Urinary bladder (tissue), 4 donors: ENCODE measurements around the gene SNRPD1. TPM values are rescaled to one million over a fixed set of nuclear protein-coding genes. Genes with fewer than 3 reads are reported as not detected.
"Not testable (repeated sequence)": the region's sequence is repeated elsewhere in the genome, so short reads cannot be mapped to it uniquely, and the experiment has no call there.

Experiments
- DNase-seq: peaks from one replicate; pipeline ENCODE4 v3.0.0-alpha.2; 2015; ENCODE audit errors: extremely low spot score
- H3K27ac ChIP-seq: one replicate; pipeline ENCODE4 v1.5.1; 2013; ENCODE audit warnings: low read depth, mild to moderate bottlenecking, moderate library complexity
- H3K36me3 ChIP-seq: one replicate; pipeline ENCODE4 v1.6.1; 2013; ENCODE audit warnings: mild to moderate bottlenecking, moderate library complexity; ENCODE audit not compliant: insufficient read depth
- H3K4me1 ChIP-seq: one replicate; pipeline ENCODE4 v1.6.1; 2013; ENCODE audit warnings: mild to moderate bottlenecking, moderate library complexity; ENCODE audit not compliant: insufficient read depth
- H3K4me3 ChIP-seq: one replicate; pipeline ENCODE4 v1.5.1; 2013; ENCODE audit warnings: low read depth, low read length
- WGBS: extraction: QIAGEN DNeasy Blood & Tissue Kit; methylation state at CpG from one replicate; pipeline ENCODE4 v1.1.7; 2013; 5-methylcytosine and 5-hydroxymethylcytosine counted together
- polyA plus RNA-seq: library from polyadenylated mRNA; stranded (reverse); fragments of 200-250 nt; gene quantifications from one replicate; pipeline ENCODE4 v1.2.3, GENCODE V29; 2013
- small RNA-seq: library from RNA; depleted of rRNA; stranded (forward); fragments of <200 nt; gene quantifications from one replicate; pipeline ENCODE3, GENCODE V24; 2014
- total RNA-seq: library from RNA; depleted of rRNA; stranded (reverse); fragments of >200 nt; gene quantifications from one replicate; pipeline ENCODE4 v1.2.3, GENCODE V29; 2014
- donor health status: healthy with polysubstance abuse.
- donor health status: healthy.

Gene SNRPD1
- total and polyA plus RNA-seq, 2 donors, result 10.6 to 15.5 TPM

DNA sequence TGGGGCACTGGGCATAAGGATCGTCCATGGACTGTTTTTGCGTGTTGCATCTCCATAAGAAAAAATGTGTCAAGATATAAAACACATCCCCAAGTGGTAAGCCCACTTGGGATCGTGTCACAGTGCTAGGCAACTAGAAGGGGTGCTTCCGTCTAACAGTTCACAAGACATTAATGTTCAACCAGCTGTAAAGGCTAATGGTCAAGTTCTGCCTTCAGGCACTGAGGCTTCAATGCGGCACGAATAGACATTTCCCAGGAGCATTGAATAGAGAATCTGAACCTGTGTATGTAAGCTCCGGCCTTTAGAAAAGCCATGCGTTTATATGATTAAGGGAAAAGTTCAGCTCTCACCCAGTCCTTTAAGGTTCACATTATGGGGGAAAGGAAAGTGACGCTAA lies 50.5 kb downstream of the SNRPD1 start:
- WGBS, result 92% methylated on average over 9 of the region's 9 CpGs
- no peak overlapping the region for H3K4me3 ChIP-seq
- H3K27ac ChIP-seq, result no peak overlapping the region
- DNase-seq, result no peak
- no peaks in the 10 kb centered on the region for H3K36me3 ChIP-seq
- H3K4me1 ChIP-seq, result no peaks in the 10 kb centered on the region

DNA sequence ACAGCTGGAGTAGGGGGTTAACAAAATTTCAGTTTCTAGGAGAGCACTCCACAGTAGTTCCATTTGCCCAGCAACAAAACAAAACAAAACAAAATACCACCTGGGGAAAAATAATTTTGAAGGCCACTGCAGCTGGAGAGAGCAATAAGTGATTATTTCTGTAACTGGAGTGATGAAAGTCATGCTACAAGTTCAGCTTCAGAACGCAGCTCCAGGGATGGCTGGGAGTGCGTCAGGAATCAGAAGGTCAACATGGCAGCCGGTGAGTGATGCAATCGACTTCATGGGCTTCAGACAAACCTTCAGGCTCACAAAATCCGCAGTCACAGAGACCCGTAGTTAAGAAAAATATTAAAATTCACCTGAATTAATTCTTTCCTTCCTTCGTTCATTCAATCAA lies 51.5 kb downstream of the SNRPD1 start:
- H3K27ac ChIP-seq, result no peak overlapping the region
- H3K4me1 ChIP-seq, result no peaks in the 10 kb centered on the region
- H3K36me3 ChIP-seq, result no peaks in the 10 kb centered on the region
- no peak overlapping the region for H3K4me3 ChIP-seq
- no peak for DNase-seq
- WGBS, result 94% methylated on average over 7 of the region's 7 CpGs

DNA sequence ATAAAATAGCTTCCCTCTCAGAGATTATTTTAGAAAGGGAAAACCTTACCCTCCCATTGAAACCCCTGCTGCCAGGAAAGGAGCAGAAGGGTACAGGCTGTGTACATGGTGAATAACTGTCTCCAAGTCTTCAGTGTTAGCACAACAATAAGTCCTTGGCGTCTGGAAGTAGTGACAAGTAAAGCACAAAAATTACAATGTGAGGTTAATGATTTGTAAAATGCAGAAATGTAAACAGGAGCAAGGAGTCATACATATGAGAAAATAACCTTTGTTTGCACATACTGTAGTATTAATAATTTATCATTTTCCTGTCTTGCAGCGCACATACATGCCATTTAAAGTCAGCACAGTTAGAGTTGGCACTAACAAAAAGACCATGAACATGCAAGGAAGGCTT lies 52.0 kb downstream of the SNRPD1 start:
- Histone ChIP-seq H3K4me1 (no peaks in the 10 kb centered on the region), H3K36me3 (no peaks in the 10 kb centered on the region), H3K27ac (no peak overlapping the region), H3K4me3 (no peak overlapping the region)
- no peak for DNase-seq
- WGBS, result 86% methylated on average over 2 of the region's 2 CpGs

DNA sequence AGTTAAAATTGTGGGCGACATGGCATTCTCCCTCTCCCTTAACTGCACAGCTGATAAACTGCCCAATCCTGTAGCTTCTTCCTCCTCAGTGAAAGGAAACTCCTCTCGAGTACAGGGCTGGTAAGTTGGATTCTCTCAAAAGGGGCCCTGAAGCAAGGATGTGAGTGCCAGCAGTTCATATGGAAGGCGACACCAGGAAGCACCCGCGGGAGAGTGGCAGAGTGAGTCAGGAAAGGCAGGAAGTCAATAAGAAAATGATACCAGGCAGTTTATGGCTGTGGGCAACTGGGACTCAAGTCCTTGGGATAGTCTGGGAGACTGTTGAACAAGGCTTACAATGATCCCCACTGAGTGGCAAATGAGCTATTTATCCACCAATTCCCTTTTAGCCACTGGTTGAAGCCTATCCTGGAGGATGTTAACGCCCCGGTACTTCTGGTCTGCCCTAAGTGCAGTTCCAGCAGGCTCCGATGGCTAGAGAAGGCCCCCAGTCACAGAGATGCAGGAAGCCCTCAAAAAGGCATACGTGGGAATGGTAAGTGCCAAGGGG lies 57.7 kb downstream of the SNRPD1 start:
- Histone ChIP-seq H3K27ac (no peak overlapping the region), H3K4me1 (no peaks in the 10 kb centered on the region), H3K4me3 (no peak overlapping the region), H3K36me3 (no peaks in the 10 kb centered on the region)
- 84% methylated on average over 9 of the region's 9 CpGs for WGBS
- no peak for DNase-seq

DNA sequence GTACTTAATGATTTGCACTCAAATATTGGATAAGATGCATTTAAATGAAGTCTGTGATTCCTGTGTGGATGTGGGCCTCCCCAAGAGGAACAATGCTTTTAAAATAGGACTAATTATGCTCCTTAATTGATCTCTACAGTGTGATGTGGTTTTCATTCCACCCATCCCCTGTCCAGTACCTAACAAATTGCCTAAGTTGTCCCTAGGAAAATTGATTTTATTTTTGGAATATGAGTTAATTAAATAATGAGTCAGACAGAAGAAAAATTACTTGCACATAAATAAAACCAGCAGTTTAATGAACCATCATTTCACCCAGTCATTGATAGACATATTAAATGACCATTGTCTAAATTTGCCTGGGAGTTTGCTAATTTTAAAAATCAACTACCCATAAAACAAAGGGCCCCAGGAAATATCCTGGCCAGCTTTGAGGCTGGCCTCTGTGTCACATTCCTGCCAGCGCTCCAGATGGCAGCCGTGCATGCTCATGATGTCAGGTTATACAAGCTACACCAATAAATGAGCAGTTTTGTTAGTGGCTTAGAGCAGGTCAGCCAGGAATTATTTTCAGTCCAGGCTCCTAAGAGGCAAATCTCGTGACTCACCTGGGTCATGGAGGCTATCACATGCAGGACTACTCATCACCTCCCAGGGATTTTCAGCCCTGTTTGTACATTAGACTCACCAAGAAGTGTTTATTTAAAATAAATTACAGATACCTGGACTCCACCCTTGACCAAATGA lies 60.6 kb downstream of the SNRPD1 start:
- no peaks in the 10 kb centered on the region for H3K4me1 ChIP-seq
- H3K36me3 ChIP-seq, result no peaks in the 10 kb centered on the region
- H3K4me3 ChIP-seq, result no peak overlapping the region
- no peak for DNase-seq
- WGBS, result 47% methylated on average over 3 of the region's 3 CpGs
- H3K27ac ChIP-seq, result no peak overlapping the region

DNA sequence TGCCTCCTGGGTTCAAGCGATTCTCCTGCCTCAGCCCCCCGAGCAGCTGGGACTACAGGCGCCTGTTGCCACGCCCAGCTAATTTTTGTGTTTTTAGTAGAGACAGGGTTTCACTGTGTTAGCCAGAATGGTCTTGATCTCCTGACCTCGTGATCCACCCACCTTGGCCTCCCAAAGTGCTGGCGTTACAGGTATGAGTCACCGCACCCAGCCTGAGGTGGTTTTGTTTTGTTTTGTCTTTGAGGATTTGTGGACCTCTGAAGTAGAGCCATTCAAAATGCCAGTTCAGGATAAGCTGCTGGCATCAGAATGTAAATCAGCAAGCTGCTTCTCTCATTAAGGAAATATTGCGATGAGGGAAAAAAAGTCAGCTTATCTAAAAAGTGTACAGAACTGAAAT lies 63.2 kb downstream of the SNRPD1 start:
- H3K36me3 ChIP-seq, DNase-seq, H3K4me1 ChIP-seq, H3K4me3 ChIP-seq, H3K27ac ChIP-seq: not testable (repeated sequence)
- 89% methylated on average over 8 of the region's 8 CpGs for WGBS

DNA sequence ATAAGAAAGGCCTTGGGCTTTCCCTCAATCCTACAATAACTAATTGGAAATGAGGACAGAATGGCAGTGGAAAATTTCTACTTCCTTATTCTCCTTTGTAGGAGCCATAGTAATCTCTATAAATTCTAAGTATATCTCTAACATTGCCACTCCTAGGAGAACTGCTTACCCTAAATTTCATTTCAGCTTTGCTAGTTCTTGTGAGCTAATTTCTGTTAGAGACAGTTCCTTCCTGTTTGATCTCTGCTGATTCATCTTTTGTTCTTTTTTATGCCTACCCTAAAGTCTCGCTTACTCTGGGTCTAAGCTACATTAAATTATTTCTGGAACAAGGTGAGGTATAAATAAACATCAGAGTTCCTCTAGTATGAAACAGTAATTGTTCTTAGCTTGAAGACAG lies 66.7 kb downstream of the SNRPD1 start:
- no peak overlapping the region for H3K27ac ChIP-seq
- H3K4me1 ChIP-seq, result no peaks in the 10 kb centered on the region
- H3K36me3 ChIP-seq, result no peaks in the 10 kb centered on the region
- H3K4me3 ChIP-seq, result no peak overlapping the region
- 88% methylated on average over 1 of the region's 1 CpG for WGBS
- DNase-seq, result no peak

DNA sequence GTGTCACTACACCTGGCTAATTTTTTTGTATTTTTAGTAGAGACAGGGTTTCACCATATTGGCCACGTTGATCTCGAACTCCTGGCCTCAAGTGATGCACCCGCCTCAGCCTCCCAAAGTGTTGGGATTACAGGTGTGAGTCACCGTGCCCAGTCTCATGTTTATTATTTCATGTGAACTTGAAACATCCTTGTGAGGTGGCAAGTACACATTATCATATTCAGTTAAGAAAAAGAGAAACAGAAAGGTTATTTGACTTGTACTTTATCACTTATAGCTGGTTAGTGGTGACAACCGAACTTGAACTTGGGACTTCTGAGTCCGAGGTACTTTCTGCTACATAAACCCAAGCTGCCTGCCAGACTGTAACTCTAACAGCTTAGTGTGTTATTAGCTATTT lies 68.0 kb downstream of the SNRPD1 start:
- no peaks in the 10 kb centered on the region for H3K36me3 ChIP-seq
- H3K4me1 ChIP-seq, result no peaks in the 10 kb centered on the region
- no peak for DNase-seq
- H3K4me3 ChIP-seq, result no peak overlapping the region
- 97% methylated on average over 6 of the region's 6 CpGs for WGBS
- H3K27ac ChIP-seq, result no peak overlapping the region

DNA sequence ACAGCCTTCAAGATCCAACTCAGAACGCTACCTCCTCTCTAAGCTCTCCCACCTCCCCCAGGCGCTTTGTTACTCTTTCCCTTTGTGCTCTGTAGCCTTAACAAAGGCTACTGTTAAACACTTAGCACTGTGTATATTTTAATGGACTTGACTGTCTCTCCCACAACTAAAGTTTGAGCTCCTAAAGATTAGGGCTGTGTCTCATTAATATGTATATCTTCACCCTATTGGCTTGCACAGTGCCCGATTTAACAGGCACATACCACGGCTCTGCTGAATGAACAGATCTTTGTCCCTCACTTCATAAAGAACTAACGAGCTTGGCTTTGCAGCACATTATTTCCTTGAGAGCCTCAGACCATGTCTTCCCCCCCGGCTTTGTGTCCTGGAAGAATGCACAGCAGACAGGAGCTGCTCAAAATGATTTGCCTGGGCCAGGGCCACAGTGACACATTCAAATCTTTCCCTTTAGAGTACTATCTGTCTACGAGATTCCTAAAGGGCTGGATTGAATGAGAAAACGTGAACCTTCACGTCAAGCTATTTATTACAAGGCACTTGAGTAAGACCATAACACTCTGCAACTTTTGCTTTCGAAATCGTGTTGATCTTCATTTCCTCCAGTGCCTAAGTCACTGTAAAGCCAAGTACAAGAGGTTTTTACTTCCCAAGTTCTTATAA lies 70.4 kb downstream of the SNRPD1 start:
- Histone ChIP-seq H3K27ac (peak overlapping the region; percentile 53), H3K4me1 (no peaks in the 10 kb centered on the region), H3K36me3 (no peaks in the 10 kb centered on the region), H3K4me3 (peak overlapping the region; percentile 30)
- 16% methylated on average over 11 of the region's 11 CpGs for WGBS
- DNase-seq, result no peak

Small RNAs within 50 kb of the gene (small RNA-seq; reads per million reads assigned to genes)
- gene MIR320C1, result not detected

Other genes starting within 250 kb of the SNRPD1 start
- 41.8 TPM for gene ESCO1, start 11.6 kb upstream of the SNRPD1 start, total RNA-seq
- 9.4 TPM for gene ESCO1, start 11.6 kb upstream of the SNRPD1 start, polyA plus RNA-seq
- gene ABHD3, start 92.5 kb downstream of the SNRPD1 start, total RNA-seq, result 21.4 TPM
- gene ABHD3, start 92.5 kb downstream of the SNRPD1 start, polyA plus RNA-seq, result 14.2 TPM
- gene MIB1, start 128.5 kb downstream of the SNRPD1 start, total RNA-seq, result 103 TPM
- gene MIB1, start 128.5 kb downstream of the SNRPD1 start, polyA plus RNA-seq, result 14.0 TPM